Thyroid gland (tissue), 4 donors: ENCODE data around the gene CCDC149.

Source experiments
- POLR2A ChIP-seq, 2 donors: fragments of 450-650 bp; IDR thresholded peaks; one replicate each; pipeline ENCODE4 v1.6.1; 2017; ENCODE audit warnings: antibody characterized with exemption in 2 of 2, mild to moderate bottlenecking in 2 of 2, moderate library complexity in 1 of 2
- TF ChIP-seq, protein P1 (sequence below), 6 experiments: fragments of 200-600 bp in 3 of 6; fragments of 450-650 bp in 3 of 6; sonication (generic) in 3 of 6; IDR thresholded peaks; one replicate each; pipeline ENCODE4 v1.5.1; 2016 to 2019; ENCODE audit warnings: antibody characterized with exemption in 6 of 6, mild to moderate bottlenecking in 2 of 6, inconsistent platforms in 1 of 6, moderate library complexity in 1 of 6

DNA sequence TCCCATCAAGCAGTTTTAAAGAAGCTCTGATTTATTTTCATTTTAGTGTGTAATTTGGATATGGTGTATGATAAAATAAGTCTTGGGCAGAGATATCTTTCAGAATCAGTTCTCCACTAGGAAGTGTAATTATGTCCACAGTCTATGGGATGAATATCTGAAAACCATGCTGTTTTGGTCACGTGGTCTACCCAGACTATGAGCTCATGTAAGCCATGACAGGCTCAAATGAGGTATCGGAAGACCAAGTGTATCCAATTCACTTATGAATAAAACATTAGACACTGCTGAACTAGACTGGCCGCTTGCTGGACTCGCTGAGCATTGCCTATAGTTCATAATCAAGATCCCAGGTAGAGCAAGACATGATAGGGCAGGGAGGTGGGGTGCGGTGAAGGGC lies 66.9 kb downstream of the CCDC149 start:
- no peak for TF ChIP-seq POLR2A (IDR thresholded peaks at IDR 0.05)
- TF ChIP-seq, protein P1, sequence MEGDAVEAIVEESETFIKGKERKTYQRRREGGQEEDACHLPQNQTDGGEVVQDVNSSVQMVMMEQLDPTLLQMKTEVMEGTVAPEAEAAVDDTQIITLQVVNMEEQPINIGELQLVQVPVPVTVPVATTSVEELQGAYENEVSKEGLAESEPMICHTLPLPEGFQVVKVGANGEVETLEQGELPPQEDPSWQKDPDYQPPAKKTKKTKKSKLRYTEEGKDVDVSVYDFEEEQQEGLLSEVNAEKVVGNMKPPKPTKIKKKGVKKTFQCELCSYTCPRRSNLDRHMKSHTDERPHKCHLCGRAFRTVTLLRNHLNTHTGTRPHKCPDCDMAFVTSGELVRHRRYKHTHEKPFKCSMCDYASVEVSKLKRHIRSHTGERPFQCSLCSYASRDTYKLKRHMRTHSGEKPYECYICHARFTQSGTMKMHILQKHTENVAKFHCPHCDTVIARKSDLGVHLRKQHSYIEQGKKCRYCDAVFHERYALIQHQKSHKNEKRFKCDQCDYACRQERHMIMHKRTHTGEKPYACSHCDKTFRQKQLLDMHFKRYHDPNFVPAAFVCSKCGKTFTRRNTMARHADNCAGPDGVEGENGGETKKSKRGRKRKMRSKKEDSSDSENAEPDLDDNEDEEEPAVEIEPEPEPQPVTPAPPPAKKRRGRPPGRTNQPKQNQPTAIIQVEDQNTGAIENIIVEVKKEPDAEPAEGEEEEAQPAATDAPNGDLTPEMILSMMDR (IDR thresholded peaks at IDR 0.05) = no peak
